Progenitor cell of endocrine pancreas (in vitro differentiated cells): ENCODE data around the gene C3orf33. TPM values are rescaled to one million over a fixed set of nuclear protein-coding genes. Genes with fewer than 3 reads are reported as not detected.

ENCODE experiments used
- DNase-seq: peaks from one replicate; pipeline ENCODE4 v3.0.0; 2021; ENCODE audit warnings: low spot score; ENCODE audit not compliant: unreplicated experiment
- H3K27ac Mint-ChIP-seq: 2 replicates; pipeline ENCODE4 v1.8.0; 2021; ENCODE audit warnings: mild to moderate bottlenecking, moderate library complexity, mixed read lengths
- H3K27me3 Mint-ChIP-seq: 2 replicates; pipeline ENCODE4 v1.8.0; 2021; ENCODE audit warnings: mixed read lengths
- H3K36me3 Mint-ChIP-seq: 2 replicates; pipeline ENCODE4 v1.8.0; 2022; ENCODE audit warnings: mixed read lengths; ENCODE audit not compliant: insufficient read depth
- H3K4me1 Mint-ChIP-seq: 2 replicates; pipeline ENCODE4 v1.8.0; 2021; ENCODE audit warnings: low read depth, mixed read lengths
- H3K4me3 Mint-ChIP-seq: 2 replicates; pipeline ENCODE4 v1.8.0; 2021; ENCODE audit warnings: low read depth, mild to moderate bottlenecking, moderate library complexity, mixed read lengths
- H3K9me3 Mint-ChIP-seq: 2 replicates; pipeline ENCODE4 v1.8.0; 2021; ENCODE audit warnings: low read depth, mixed read lengths
- total RNA-seq: library from RNA; stranded (reverse); gene quantifications from 2 replicates; pipeline ENCODE4 v1.2.1, GENCODE V29; 2021
- TF ChIP-seq, protein P1 (sequence below): fragments of 200-600 bp; sonication (generic); IDR thresholded peaks from one replicate; pipeline ENCODE4 v1.5.0; 2021; ENCODE audit warnings: antibody characterized with exemption, mild to moderate bottlenecking; ENCODE audit not compliant: unreplicated experiment

C3orf33 gene
- total RNA-seq, 1 donor from 2014 or later: 4.4 TPM

- TF ChIP-seq, protein P1, sequence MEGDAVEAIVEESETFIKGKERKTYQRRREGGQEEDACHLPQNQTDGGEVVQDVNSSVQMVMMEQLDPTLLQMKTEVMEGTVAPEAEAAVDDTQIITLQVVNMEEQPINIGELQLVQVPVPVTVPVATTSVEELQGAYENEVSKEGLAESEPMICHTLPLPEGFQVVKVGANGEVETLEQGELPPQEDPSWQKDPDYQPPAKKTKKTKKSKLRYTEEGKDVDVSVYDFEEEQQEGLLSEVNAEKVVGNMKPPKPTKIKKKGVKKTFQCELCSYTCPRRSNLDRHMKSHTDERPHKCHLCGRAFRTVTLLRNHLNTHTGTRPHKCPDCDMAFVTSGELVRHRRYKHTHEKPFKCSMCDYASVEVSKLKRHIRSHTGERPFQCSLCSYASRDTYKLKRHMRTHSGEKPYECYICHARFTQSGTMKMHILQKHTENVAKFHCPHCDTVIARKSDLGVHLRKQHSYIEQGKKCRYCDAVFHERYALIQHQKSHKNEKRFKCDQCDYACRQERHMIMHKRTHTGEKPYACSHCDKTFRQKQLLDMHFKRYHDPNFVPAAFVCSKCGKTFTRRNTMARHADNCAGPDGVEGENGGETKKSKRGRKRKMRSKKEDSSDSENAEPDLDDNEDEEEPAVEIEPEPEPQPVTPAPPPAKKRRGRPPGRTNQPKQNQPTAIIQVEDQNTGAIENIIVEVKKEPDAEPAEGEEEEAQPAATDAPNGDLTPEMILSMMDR: no peak
- no peaks in the 10 kb centered on the region for H3K36me3 Mint-ChIP-seq
- peaks cover 58% of the 10 kb centered on the region for H3K4me1 Mint-ChIP-seq
- no peaks in the 10 kb centered on the region for H3K9me3 Mint-ChIP-seq
- no peak for DNase-seq
- H3K27ac Mint-ChIP-seq: peak overlapping the region; percentile 93
- H3K27me3 Mint-ChIP-seq: no peaks in the 10 kb centered on the region
- H3K4me3 Mint-ChIP-seq: peak overlapping the region; percentile 96
These were observed 62.5 kb downstream of the C3orf33 start for GRCh38 chr3:155743606-155744005.

DNA sequence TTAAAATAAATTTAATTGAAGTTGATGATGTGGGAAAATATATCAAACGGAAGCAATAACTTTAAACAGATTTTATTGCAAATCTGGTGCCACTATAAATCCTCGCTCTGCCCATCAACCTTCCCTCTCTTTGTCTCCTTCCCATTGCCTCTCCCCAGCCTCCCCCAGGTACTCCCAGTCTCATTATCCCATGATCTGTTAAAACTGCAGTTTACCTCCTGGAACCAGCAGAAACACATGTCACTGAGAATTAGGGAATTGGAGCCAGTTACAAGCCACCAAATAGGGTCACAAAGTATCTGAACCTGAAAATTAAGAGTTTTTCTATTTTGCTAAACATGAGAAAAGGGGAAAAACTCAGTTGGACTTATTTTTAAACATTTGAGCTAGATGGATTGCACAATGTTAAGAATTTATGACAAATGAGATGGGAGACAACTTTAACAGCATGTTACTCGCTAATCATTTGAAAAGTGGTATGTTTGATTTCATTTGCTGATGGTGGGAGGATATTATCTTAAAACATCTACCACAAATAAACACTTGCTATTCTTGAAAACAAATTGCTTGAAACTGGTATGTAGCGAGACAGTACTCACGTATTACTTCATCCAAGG is 63.6 kb downstream of the C3orf33 start:
- Mint-ChIP-seq H3K27me3 (no peaks in the 10 kb centered on the region), H3K27ac (peak overlapping the region; percentile 30), H3K9me3 (no peaks in the 10 kb centered on the region), H3K4me3 (peak overlapping the region; percentile 96), H3K4me1 (peaks cover 55% of the 10 kb centered on the region), H3K36me3 (no peaks in the 10 kb centered on the region)
- no peak for DNase-seq
- TF ChIP-seq, protein P1: no peak

DNA sequence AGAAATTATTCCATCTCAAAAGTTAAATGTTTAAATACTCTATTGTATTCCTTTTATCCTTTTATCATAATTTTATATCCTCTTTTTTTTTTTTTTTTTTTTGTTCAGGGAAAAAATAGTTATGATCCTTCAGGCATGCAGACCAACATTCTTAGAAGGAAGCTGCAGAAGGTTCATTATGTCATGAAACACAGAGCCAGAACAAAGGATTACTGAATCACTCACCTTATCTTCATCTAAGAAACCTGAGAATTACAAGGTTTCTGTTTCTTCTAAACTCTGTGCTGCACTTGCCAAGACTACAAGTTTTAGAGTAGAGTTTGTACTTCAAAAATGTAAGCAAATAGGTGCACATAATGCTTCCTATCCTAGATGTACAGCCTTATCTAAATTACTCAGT is 64.5 kb downstream of the C3orf33 start:
- TF ChIP-seq, protein P1: no peak
- Mint-ChIP-seq H3K4me1 (peaks cover 50% of the 10 kb centered on the region), H3K4me3 (no peak overlapping the region), H3K27me3 (no peaks in the 10 kb centered on the region), H3K9me3 (no peaks in the 10 kb centered on the region), H3K36me3 (no peaks in the 10 kb centered on the region), H3K27ac (no peak overlapping the region)
- DNase-seq: no peak

- no peaks in the 10 kb centered on the region for H3K27me3 Mint-ChIP-seq
- no peak overlapping the region for H3K4me3 Mint-ChIP-seq
- TF ChIP-seq, protein P1: no peak
- no peaks in the 10 kb centered on the region for H3K9me3 Mint-ChIP-seq
- peaks cover 49% of the 10 kb centered on the region for H3K4me1 Mint-ChIP-seq
- no peaks in the 10 kb centered on the region for H3K36me3 Mint-ChIP-seq
- no peak overlapping the region for H3K27ac Mint-ChIP-seq
- no peak for DNase-seq
These were observed 65.0 kb downstream of the C3orf33 start for GRCh38 chr3:155741101-155741500.

- H3K27ac Mint-ChIP-seq: peak overlapping the region; percentile 71
These were observed 66.9 kb downstream of the C3orf33 start for GRCh38 chr3:155739154-155739553.

More at GRCh38 chr3:155739154-155739553, 66.9 kb downstream of the C3orf33 start:
- Mint-ChIP-seq H3K27me3 (no peaks in the 10 kb centered on the region), H3K4me3 (no peak overlapping the region), H3K4me1 (peaks cover 43% of the 10 kb centered on the region), H3K9me3 (no peaks in the 10 kb centered on the region), H3K36me3 (peaks cover 2% of the 10 kb centered on the region)
- DNase-seq: no peak
- TF ChIP-seq, protein P1: peak; percentile 22
